ENCODE data around the gene ROGDI. TPM values are rescaled to one million over a fixed set of nuclear protein-coding genes. Genes with fewer than 3 reads are reported as not detected.

Gene ROGDI
- total RNA-seq, 2 donors from 2014 or later: 21.8 to 25.9 TPM

DNA sequence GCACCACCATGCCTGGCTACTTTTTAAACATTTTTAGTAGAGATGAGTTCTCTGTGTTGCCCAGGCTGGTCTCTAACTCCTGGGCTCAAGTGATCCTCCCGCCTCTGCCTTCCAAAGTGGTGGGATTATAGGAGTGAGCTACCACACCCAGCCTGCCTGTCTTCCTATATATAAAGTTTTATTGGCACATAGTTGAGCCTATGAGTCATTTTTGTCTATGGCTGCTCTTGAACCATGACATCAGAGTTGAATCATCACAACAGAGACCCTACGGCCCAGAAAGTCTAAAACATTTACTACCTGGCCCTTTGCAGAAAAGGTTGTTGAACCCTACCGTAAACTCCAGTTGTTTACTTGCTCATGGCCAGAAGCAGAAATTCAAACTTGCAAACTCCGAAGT is 22.2 kb downstream of the ROGDI start:
- WGBS, 2 donors: 75 to 87% methylated on average over 4 of the region's 4 CpGs
- Histone ChIP-seq H3K4me1 (no peaks in the 10 kb centered on the region), H3K36me3 (replicated peaks in 1 of 2; ENCODE audit: insufficient read depth in 1 of 2, low read depth in 2 of 2) (no peaks in the 10 kb centered on the region), H3K27ac (no peak overlapping the region), H3K9me3 (no peaks in the 10 kb centered on the region), H3K27me3 (no peaks in the 10 kb centered on the region), H3K4me3 (no peak overlapping the region)
- DNase-seq: no peak
- no peak for ATAC-seq
- intact Hi-C loops (cut with DNase I): no loop called here
- TF ChIP-seq POLR2A (IDR thresholded peaks at IDR 0.05): no peak
- TF ChIP-seq, protein P1, sequence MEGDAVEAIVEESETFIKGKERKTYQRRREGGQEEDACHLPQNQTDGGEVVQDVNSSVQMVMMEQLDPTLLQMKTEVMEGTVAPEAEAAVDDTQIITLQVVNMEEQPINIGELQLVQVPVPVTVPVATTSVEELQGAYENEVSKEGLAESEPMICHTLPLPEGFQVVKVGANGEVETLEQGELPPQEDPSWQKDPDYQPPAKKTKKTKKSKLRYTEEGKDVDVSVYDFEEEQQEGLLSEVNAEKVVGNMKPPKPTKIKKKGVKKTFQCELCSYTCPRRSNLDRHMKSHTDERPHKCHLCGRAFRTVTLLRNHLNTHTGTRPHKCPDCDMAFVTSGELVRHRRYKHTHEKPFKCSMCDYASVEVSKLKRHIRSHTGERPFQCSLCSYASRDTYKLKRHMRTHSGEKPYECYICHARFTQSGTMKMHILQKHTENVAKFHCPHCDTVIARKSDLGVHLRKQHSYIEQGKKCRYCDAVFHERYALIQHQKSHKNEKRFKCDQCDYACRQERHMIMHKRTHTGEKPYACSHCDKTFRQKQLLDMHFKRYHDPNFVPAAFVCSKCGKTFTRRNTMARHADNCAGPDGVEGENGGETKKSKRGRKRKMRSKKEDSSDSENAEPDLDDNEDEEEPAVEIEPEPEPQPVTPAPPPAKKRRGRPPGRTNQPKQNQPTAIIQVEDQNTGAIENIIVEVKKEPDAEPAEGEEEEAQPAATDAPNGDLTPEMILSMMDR (IDR thresholded peaks at IDR 0.05): no peak

DNA sequence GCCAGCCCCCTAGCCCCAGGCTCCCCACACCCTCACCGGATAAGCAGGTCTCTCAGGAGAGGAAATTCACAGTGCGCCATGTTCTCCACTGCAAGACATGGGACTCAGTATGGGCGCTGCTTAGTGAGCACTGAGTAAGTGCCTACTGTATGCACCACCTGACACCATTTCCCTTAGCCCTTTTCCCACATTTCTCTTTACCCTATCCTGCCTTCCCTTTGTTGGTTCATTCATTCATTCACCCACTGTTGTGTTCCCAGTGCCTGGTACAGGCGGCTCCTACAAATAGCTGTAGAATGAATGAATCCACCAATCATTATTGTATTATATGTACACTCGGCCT is 24.4 kb downstream of the ROGDI start:
- no peak for DNase-seq

DNA sequence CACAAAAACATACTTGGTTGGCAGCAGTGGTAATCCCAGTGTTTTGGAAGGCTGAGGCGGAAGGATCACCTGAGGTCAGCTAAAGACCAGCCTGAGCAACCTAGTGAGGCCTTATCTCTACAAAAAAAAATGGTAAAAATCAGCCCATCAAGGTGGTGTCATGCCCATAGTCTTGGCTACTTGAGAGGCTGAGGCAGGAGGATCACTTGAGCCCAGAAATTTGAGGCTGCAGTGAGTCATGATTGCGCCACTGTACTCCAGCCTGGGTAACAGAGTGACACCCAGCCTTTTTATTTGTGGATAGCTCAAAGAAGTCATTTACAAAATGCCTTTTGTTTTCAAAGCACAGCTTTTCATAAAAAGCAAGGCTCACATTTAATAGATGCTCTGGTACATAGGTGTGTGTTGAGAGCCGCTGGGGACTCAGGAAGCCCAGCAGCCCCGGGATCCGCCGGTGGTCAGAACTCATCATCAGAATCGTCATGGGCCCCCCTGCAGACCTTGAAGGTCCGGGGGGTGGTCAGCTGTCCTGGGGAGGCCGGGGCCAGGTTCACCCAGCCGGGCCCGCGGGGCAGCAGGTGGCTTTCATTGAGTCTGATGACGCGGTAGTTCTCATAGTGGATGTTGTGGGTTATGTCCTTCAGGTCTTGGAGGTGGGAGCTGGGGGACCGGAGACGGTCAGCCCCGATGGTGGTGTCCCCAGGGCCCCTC is 24.9 kb downstream of the ROGDI start:
- Histone ChIP-seq H3K27me3 (no peaks in the 10 kb centered on the region), H3K36me3 (replicated peaks in 1 of 2; ENCODE audit: insufficient read depth in 1 of 2, low read depth in 2 of 2) (no peaks in the 10 kb centered on the region), H3K4me1 (no peaks in the 10 kb centered on the region), H3K4me3 (no peak overlapping the region), H3K27ac (no peak overlapping the region), H3K9me3 (no peaks in the 10 kb centered on the region)
- intact Hi-C loops (cut with DNase I): no loop called here
- DNase-seq (no peak), ATAC-seq (no peak)
- WGBS, 2 donors: 86 to 87% methylated on average over 5 to 17 of the region's 17 CpGs
- no peak for TF ChIP-seq POLR2A (IDR thresholded peaks at IDR 0.05)
- TF ChIP-seq, protein P1 (IDR thresholded peaks at IDR 0.05): no peak

More for the DNA sequence above, 24.4 kb downstream of the ROGDI start:
- TF ChIP-seq, protein P1 (IDR thresholded peaks at IDR 0.05): no peak
- no peak for TF ChIP-seq POLR2A (IDR thresholded peaks at IDR 0.05)
- Histone ChIP-seq H3K27ac (no peak overlapping the region), H3K36me3 (replicated peaks in 1 of 2; ENCODE audit: insufficient read depth in 1 of 2, low read depth in 2 of 2) (no peaks in the 10 kb centered on the region), H3K4me3 (no peak overlapping the region), H3K27me3 (no peaks in the 10 kb centered on the region), H3K4me1 (no peaks in the 10 kb centered on the region), H3K9me3 (no peaks in the 10 kb centered on the region)
- WGBS, 2 donors: 76 to 84% methylated on average over 4 to 5 of the region's 5 CpGs
- ATAC-seq: no peak
- intact Hi-C loops (cut with DNase I): no loop called here

DNA sequence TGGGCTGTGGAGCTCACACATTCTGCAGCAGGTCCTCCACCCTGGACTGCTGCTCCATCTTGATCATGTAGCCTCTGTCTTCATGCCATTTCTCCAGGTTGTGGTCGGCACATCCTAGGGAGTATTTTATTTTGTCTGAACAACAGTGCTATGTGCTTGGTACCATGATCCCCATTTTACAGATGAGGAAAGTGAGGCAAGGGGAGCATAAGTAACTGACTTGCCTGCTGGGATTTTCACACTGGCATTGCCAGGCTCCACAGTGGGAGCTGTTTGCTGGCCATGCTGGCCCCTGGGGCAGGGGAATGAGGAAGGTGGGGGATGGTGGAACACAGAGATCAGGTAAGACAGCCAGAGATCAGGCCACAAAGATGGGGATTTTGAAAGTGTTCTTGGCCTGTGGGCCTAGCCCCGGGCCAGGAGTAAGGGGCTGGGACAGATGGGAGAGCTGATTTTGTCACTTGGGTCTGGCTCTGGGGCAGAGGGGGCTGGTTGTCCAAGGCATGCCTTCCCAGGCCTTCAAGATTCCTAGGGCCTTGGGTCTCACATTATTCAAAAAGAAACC is 26.2 kb downstream of the ROGDI start:
- H3K36me3 ChIP-seq (replicated peaks in 1 of 2; ENCODE audit: insufficient read depth in 1 of 2, low read depth in 2 of 2): no peaks in the 10 kb centered on the region
- no peaks in the 10 kb centered on the region for H3K4me1 ChIP-seq
- intact Hi-C loops (cut with DNase I): no loop called here
- TF ChIP-seq, protein P1 (IDR thresholded peaks at IDR 0.05): no peak
- no peak for TF ChIP-seq POLR2A (IDR thresholded peaks at IDR 0.05)
- H3K9me3 ChIP-seq: no peaks in the 10 kb centered on the region
- DNase-seq (no peak), ATAC-seq (no peak)
- no peak overlapping the region for H3K27ac ChIP-seq
- H3K4me3 ChIP-seq: no peak overlapping the region
- 77 to 96% methylated on average over 2 of the region's 2 CpGs for WGBS, 2 donors
- no peaks in the 10 kb centered on the region for H3K27me3 ChIP-seq

DNA sequence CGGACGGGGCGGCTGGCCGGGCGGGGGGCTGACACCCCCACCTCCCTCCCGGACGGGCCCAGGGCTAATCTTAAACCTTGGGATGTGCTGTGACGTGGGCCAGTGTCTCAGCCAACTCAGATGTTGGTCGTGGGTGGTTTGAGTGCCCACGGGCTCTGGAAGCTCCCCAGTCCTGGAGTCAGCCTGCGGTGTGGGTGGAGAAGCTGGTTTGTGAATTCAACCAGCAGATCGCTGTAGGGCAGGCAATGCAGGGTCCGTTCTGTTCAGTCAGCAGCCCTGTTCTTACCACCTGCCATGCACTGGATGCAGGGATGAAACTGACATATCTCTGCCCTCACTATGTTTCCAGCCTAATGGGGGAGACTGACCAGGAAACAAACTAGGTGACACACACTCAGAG is 27.4 kb downstream of the ROGDI start:
- DNase-seq: no peak
- H3K27me3 ChIP-seq: no peaks in the 10 kb centered on the region
- H3K9me3 ChIP-seq: no peaks in the 10 kb centered on the region
- H3K36me3 ChIP-seq (replicated peaks in 1 of 2; ENCODE audit: insufficient read depth in 1 of 2, low read depth in 2 of 2): no peaks in the 10 kb centered on the region
- ATAC-seq: no peak
- H3K4me1 ChIP-seq: no peaks in the 10 kb centered on the region
- H3K27ac ChIP-seq: no peak overlapping the region
- 80 to 86% methylated on average over 2 to 6 of the region's 13 CpGs for WGBS, 2 donors
- TF ChIP-seq POLR2A (IDR thresholded peaks at IDR 0.05): no peak
- TF ChIP-seq, protein P1 (IDR thresholded peaks at IDR 0.05): no peak
- H3K4me3 ChIP-seq: no peak overlapping the region
- intact Hi-C loops (cut with DNase I): no loop called here

All from body of pancreas (tissue), 4 donors.